ENCODE results near the gene CADPS.

DNA sequence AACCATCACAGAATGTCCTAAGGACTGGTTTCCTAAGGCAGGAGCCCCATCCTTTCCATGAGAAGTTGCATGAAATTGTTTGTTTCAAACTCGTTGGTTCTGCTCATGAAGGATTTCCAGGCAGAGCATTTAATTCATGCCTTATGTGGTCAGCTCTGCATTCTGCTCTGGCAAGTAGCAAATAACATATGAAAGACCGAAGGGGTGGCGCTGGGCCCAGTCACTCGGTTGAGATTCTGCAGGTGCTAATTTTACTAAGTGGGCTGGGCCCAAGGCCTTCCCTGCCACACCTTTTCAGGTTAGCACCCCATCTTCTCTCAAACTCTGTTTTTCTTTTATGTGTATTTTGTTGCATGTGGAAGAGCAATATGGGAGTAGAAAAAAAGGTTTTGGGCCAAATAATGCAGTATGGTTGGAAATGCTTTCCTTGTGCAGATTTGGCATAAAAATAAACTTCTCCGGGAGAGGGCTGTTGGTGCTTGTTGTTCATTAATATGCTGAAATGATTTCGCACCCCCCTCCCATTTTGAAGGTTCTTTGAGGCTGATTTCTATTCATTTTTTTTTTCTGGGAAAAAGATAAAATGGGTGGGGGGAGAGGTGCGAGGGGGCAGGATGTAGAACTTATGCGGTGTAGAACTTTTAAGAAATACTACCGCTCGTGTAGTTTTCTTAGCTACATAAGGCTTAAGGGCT, 318.9 kb downstream of the CADPS start:
- TF ChIP-seq RAD21 (conservative IDR thresholded peaks at IDR 0.05 in 1 of 2, IDR thresholded peaks at IDR 0.05 in 1 of 2), result no peak
- no peak for TF ChIP-seq KDM1A (IDR thresholded peaks at IDR 0.05; ENCODE audit: low read depth)
- no peak for TF ChIP-seq POLR2A (IDR thresholded peaks at IDR 0.05; ENCODE audit: low read length)
- no peak for TF ChIP-seq CBX8 (IDR thresholded peaks at IDR 0.05)
- TF ChIP-seq, protein P1, sequence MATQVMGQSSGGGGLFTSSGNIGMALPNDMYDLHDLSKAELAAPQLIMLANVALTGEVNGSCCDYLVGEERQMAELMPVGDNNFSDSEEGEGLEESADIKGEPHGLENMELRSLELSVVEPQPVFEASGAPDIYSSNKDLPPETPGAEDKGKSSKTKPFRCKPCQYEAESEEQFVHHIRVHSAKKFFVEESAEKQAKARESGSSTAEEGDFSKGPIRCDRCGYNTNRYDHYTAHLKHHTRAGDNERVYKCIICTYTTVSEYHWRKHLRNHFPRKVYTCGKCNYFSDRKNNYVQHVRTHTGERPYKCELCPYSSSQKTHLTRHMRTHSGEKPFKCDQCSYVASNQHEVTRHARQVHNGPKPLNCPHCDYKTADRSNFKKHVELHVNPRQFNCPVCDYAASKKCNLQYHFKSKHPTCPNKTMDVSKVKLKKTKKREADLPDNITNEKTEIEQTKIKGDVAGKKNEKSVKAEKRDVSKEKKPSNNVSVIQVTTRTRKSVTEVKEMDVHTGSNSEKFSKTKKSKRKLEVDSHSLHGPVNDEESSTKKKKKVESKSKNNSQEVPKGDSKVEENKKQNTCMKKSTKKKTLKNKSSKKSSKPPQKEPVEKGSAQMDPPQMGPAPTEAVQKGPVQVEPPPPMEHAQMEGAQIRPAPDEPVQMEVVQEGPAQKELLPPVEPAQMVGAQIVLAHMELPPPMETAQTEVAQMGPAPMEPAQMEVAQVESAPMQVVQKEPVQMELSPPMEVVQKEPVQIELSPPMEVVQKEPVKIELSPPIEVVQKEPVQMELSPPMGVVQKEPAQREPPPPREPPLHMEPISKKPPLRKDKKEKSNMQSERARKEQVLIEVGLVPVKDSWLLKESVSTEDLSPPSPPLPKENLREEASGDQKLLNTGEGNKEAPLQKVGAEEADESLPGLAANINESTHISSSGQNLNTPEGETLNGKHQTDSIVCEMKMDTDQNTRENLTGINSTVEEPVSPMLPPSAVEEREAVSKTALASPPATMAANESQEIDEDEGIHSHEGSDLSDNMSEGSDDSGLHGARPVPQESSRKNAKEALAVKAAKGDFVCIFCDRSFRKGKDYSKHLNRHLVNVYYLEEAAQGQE (IDR thresholded peaks at IDR 0.05), result no peak

Data from A549 (cell line).